Mesenchymal stem cell (in vitro differentiated cells and primary cell): Measurements from ENCODE around the gene CDK14.

Experiments
- DNase-seq: peaks from one replicate; pipeline ENCODE4 v3.0.0-alpha.2; 2013
- H2AFZ ChIP-seq: one replicate; pipeline ENCODE4 v1.6.1; 2013; ENCODE audit warnings: low read depth, mild to moderate bottlenecking, control low read depth, inconsistent platforms, low read length, moderate library complexity
- H2AK5ac ChIP-seq: 2 replicates; pipeline ENCODE4 v1.6.1; 2013; ENCODE audit warnings: low read length, moderate library complexity, mild to moderate bottlenecking, inconsistent platforms; ENCODE audit not compliant: severe bottlenecking
- H2BK120ac ChIP-seq: one replicate; pipeline ENCODE4 v1.6.1; 2013; ENCODE audit warnings: low read depth, mild to moderate bottlenecking, inconsistent platforms, low read length, moderate library complexity
- H2BK12ac ChIP-seq, 2 experiments: one replicate each; pipeline ENCODE4 v1.6.1; 2013; ENCODE audit warnings: inconsistent platforms in 2 of 2, low read length in 2 of 2, mild to moderate bottlenecking in 2 of 2, moderate library complexity in 2 of 2, control low read depth in 1 of 2
- H2BK15ac ChIP-seq: one replicate; pipeline ENCODE4 v1.6.1; 2013; ENCODE audit warnings: mild to moderate bottlenecking, low read depth, inconsistent platforms; ENCODE audit not compliant: poor library complexity, severe bottlenecking
- H2BK5ac ChIP-seq: 2 replicates; pipeline ENCODE4 v1.6.1; 2013; ENCODE audit warnings: low read depth, mild to moderate bottlenecking, low read length, control low read depth, inconsistent platforms; ENCODE audit not compliant: poor library complexity, severe bottlenecking
- H3K14ac ChIP-seq, 2 experiments: one replicate each; pipeline ENCODE4 v1.6.1; 2013; ENCODE audit warnings: inconsistent platforms in 2 of 2, low read length in 2 of 2, control low read depth in 1 of 2, mild to moderate bottlenecking in 1 of 2, moderate library complexity in 1 of 2
- H3K18ac ChIP-seq, 2 experiments: one replicate each; pipeline ENCODE4 v1.6.1; 2013; ENCODE audit warnings: inconsistent platforms in 2 of 2, low read length in 2 of 2, control low read depth in 1 of 2, low read depth in 1 of 2, mild to moderate bottlenecking in 1 of 2
- H3K23ac ChIP-seq, 2 experiments: one replicate each; pipeline ENCODE4 v1.6.1; 2013; ENCODE audit warnings: inconsistent platforms in 2 of 2, low read length in 2 of 2, mild to moderate bottlenecking in 2 of 2, moderate library complexity in 2 of 2, control low read depth in 1 of 2
- H3K27ac ChIP-seq: 2 replicates; pipeline ENCODE4 v1.5.1; 2013; ENCODE audit warnings: mild to moderate bottlenecking, moderate library complexity, low read length, control low read depth, inconsistent platforms; ENCODE audit not compliant: poor library complexity, severe bottlenecking
- H3K27me3 ChIP-seq, 2 experiments: 2 replicates each; pipeline versions ENCODE4 v1.6.1 to v1.7.0; 2013; ENCODE audit warnings: low read length in 2 of 2, mild to moderate bottlenecking in 2 of 2, moderate library complexity in 2 of 2, control low read depth in 1 of 2, inconsistent platforms in 1 of 2; ENCODE audit not compliant: control insufficient read depth in 1 of 2, insufficient read depth in 1 of 2
- H3K36me3 ChIP-seq, 2 experiments: 2 replicates each; pipeline versions ENCODE4 v1.6.1 to v1.7.0; 2013; ENCODE audit warnings: low read length in 2 of 2, control low read depth in 1 of 2, inconsistent platforms in 1 of 2, low read depth in 1 of 2, mild to moderate bottlenecking in 1 of 2; ENCODE audit not compliant: insufficient read depth in 2 of 2, control insufficient read depth in 1 of 2
- H3K4ac ChIP-seq, 2 experiments: one replicate each; pipeline ENCODE4 v1.6.1; 2013; ENCODE audit warnings: inconsistent platforms in 2 of 2, low read length in 2 of 2, mild to moderate bottlenecking in 2 of 2, moderate library complexity in 2 of 2, control low read depth in 1 of 2, low read depth in 1 of 2
- H3K4me1 ChIP-seq: 2 replicates; pipeline ENCODE4 v1.6.1; 2013; ENCODE audit warnings: low read depth, low read length, control low read depth; ENCODE audit not compliant: control insufficient read depth, insufficient read depth
- H3K4me2 ChIP-seq: 2 replicates; pipeline ENCODE4 v1.6.1; 2013; ENCODE audit warnings: low read length, mild to moderate bottlenecking, inconsistent platforms; ENCODE audit not compliant: poor library complexity, severe bottlenecking
- H3K4me3 ChIP-seq, 2 experiments: 2 replicates each; pipeline versions ENCODE4 v1.5.1 to v1.7.0; 2013; ENCODE audit warnings: low read length in 2 of 2, mild to moderate bottlenecking in 2 of 2, control low read depth in 1 of 2, low read depth in 1 of 2; ENCODE audit not compliant: insufficient read depth in 1 of 2
- H3K79me1 ChIP-seq: replicated peaks from 2 replicates; pipeline ENCODE4 v1.6.1; 2013; ENCODE audit warnings: mild to moderate bottlenecking, control low read depth, low read length, inconsistent platforms; ENCODE audit not compliant: poor library complexity, severe bottlenecking
- H3K9ac ChIP-seq: 2 replicates; pipeline ENCODE4 v1.7.0; 2013; ENCODE audit warnings: mild to moderate bottlenecking, low read length, moderate library complexity
- H3K9me3 ChIP-seq: 2 replicates; pipeline ENCODE4 v1.7.0; 2013; ENCODE audit warnings: mild to moderate bottlenecking, low read length; ENCODE audit not compliant: control insufficient read depth
- H4K8ac ChIP-seq: one replicate; pipeline ENCODE4 v1.6.1; 2013; ENCODE audit warnings: inconsistent platforms, mild to moderate bottlenecking, low read length, moderate library complexity
- H4K91ac ChIP-seq: one replicate; pipeline ENCODE4 v1.6.1; 2013; ENCODE audit warnings: mild to moderate bottlenecking, low read length, inconsistent platforms
- WGBS: methylation state at CpG from one replicate; pipeline ENCODE4 v1.1.7; 2013; ENCODE audit warnings: mixed read lengths; 5-methylcytosine and 5-hydroxymethylcytosine counted together

The CDK14 gene

DNA sequence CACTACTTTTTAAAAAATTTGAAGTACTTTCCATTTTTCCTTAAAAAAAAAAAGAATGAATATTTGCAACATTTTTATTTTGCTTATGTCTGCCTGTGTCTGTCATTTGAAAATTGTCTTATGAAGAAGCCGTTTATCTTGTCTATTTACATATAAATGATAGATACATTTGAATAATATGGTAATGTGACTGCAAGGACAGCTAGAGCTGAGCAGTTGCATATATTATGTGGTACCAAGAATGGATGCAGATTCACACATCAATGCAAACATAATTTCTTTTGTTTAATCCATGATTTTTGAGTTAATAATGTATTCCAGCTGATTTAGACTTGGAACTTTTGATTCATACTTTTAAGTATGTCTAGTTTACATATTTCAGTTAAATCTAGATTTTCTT, 268.0 kb downstream of the CDK14 start:
- DNase-seq: no peak
- Histone ChIP-seq H2BK5ac (no peak overlapping the region), H2BK120ac (no peak overlapping the region), H2BK12ac (no peak overlapping the region), H2AFZ (no peak overlapping the region), H3K23ac (no peak overlapping the region), H2AK5ac (no peak overlapping the region), H3K36me3 (no peaks in the 10 kb centered on the region), H3K27me3 (no peaks in the 10 kb centered on the region), H3K27ac (no peak overlapping the region), H3K4ac (no peak overlapping the region), H4K91ac (no peak overlapping the region), H3K9ac (no peak overlapping the region), H4K8ac (no peak overlapping the region), H3K4me2 (no peak overlapping the region), H3K18ac (no peak overlapping the region), H3K4me1 (no peaks in the 10 kb centered on the region), H3K79me1 (peaks cover 4% of the 10 kb centered on the region), H2BK15ac (no peak overlapping the region), H3K4me3 (no peak overlapping the region), H3K14ac (no peak overlapping the region), H3K9me3 (no peaks in the 10 kb centered on the region)
- no CpG with 5 or more reads among the region's 1 CpG for WGBS

DNA sequence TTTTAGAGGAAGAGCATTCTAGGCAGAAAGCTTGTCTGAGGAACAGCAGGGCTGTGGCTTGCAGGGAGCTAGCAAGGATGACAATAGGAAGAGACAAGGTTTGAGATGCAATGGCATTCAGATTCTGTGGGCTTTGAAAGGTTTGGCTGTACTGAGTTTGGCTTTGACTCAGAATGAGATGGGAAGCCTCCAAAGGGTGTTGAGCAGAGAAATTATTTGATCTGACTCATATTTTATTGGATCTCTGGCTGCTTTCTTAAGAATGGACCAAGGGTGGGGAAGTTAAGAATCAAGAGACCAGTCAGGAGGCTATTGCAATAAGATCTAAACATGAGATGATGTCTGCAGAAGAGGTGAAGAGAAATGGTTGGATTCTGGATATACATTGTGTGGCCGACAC, 273.2 kb downstream of the CDK14 start:
- Histone ChIP-seq H3K27me3 (no peaks in the 10 kb centered on the region), H2AK5ac (no peak overlapping the region), H3K4me1 (no peaks in the 10 kb centered on the region), H3K4me3 (no peak overlapping the region), H3K79me1 (peaks cover 3% of the 10 kb centered on the region), H3K36me3 (peaks cover 0 to 2% of the 10 kb centered on the region in 2 experiments), H2AFZ (no peak overlapping the region), H2BK15ac (no peak overlapping the region), H3K14ac (no peak overlapping the region), H2BK12ac (no peak overlapping the region), H4K8ac (no peak overlapping the region), H3K27ac (no peak overlapping the region), H4K91ac (no peak overlapping the region), H3K4ac (no peak overlapping the region), H3K23ac (no peak overlapping the region), H3K9ac (no peak overlapping the region), H3K9me3 (no peaks in the 10 kb centered on the region), H2BK5ac (no peak overlapping the region), H3K4me2 (no peak overlapping the region), H2BK120ac (no peak overlapping the region), H3K18ac (no peak overlapping the region)
- DNase-seq: no peak
- 96% methylated on average over 1 of the region's 1 CpG for WGBS

DNA sequence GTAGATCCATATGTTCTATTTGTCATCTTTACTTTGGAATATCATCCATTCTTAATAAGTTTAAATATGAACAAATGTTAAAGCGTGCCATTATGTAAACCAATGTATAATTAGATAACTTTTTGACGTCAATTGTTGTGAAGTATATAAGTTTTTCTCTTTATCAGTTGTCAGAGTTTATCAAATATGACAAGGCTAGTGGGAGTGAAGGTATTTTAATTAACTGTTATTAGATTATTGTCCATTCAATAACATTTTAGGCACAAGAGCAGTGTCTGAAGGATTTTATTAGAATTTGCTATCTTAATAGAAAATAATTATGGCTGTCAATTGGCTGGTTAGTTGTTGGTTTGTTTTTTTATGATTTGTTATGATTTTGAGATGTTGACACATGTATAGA, 280.6 kb downstream of the CDK14 start:
- Histone ChIP-seq H3K79me1 (peaks cover 4% of the 10 kb centered on the region), H2BK15ac (no peak overlapping the region), H3K14ac (no peak overlapping the region), H3K27ac (no peak overlapping the region), H3K23ac (no peak overlapping the region), H3K9ac (no peak overlapping the region), H3K18ac (no peak overlapping the region), H3K4me2 (no peak overlapping the region), H3K9me3 (no peaks in the 10 kb centered on the region), H3K4ac (no peak overlapping the region), H3K36me3 (peaks cover 6 to 10% of the 10 kb centered on the region in 2 experiments), H3K27me3 (no peaks in the 10 kb centered on the region), H2AFZ (no peak overlapping the region), H4K8ac (no peak overlapping the region), H3K4me3 (no peak overlapping the region), H4K91ac (no peak overlapping the region), H2BK120ac (no peak overlapping the region), H3K4me1 (no peaks in the 10 kb centered on the region), H2BK5ac (no peak overlapping the region), H2AK5ac (no peak overlapping the region), H2BK12ac (no peak overlapping the region)
- no CpG with 5 or more reads among the region's 2 CpGs for WGBS
- no peak for DNase-seq

DNA sequence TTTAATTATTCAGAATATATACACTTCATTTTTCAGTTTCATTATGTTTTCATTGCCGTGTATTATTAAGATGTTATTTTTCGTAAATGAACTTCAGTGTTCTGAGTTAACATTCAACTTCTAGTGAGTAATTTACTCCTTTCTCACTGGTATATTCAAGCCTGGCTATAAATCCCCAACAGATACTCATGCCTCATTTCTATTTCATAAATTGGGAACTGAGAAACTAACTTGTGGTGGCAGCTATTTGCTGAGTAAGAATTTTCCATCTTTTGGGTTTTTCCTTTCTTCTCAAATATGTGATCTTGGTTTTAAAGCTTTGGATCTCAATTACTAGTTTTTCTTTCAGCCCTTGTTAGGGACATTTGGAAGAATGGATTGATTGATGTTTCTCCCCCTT, 281.1 kb downstream of the CDK14 start:
- Histone ChIP-seq H3K4me3 (no peak overlapping the region), H3K9ac (no peak overlapping the region), H4K91ac (no peak overlapping the region), H2BK5ac (no peak overlapping the region), H2BK120ac (no peak overlapping the region), H2AFZ (no peak overlapping the region), H3K9me3 (no peaks in the 10 kb centered on the region), H3K23ac (no peak overlapping the region), H4K8ac (no peak overlapping the region), H2AK5ac (no peak overlapping the region), H3K27ac (no peak overlapping the region), H3K4ac (no peak overlapping the region), H3K4me2 (no peak overlapping the region), H3K36me3 (peaks cover 6 to 10% of the 10 kb centered on the region in 2 experiments), H3K14ac (no peak overlapping the region), H3K18ac (no peak overlapping the region), H3K79me1 (peaks cover 4% of the 10 kb centered on the region), H2BK12ac (no peak overlapping the region), H3K4me1 (no peaks in the 10 kb centered on the region), H2BK15ac (no peak overlapping the region), H3K27me3 (no peaks in the 10 kb centered on the region)
- no peak for DNase-seq
- WGBS: no CpG with 5 or more reads among the region's 2 CpGs
